CMK (cell line): ENCODE data around the gene PALD1.
"Not testable (repeated sequence)": the region's sequence is repeated elsewhere in the genome, so short reads cannot be mapped to it uniquely, and the experiment has no call there.

ENCODE experiments used
- DNase-seq: peaks from one replicate; pipeline ENCODE4 v3.0.0-alpha.2; 2010; ENCODE audit warnings: low read depth

PALD1 gene

GRCh38 chr10:70614364-70614763 lies 135.8 kb downstream of the PALD1 start:
- DNase-seq: not testable (repeated sequence)

GRCh38 chr10:70615211-70615610 lies 136.6 kb downstream of the PALD1 start:
- DNase-seq: no peak

GRCh38 chr10:70615784-70616522 lies 137.4 kb downstream of the PALD1 start:
- no peak for DNase-seq

- DNase-seq: no peak
Observed at GRCh38 chr10:70616761-70617160, 138.2 kb downstream of the PALD1 start.
